Mesendoderm (in vitro differentiated cells): Measurements from ENCODE around the gene BDP1.
A peak's percentile ranks its signal among the peaks of the same experiment; 100 is the strongest.
"Not testable (repeated sequence)": the region's sequence is repeated elsewhere in the genome, so short reads cannot be mapped to it uniquely, and the experiment has no call there.

Experiments
- DNase-seq: peaks from one replicate; pipeline ENCODE4 v3.0.0; 2013
- H2AK5ac ChIP-seq: 2 replicates; pipeline ENCODE4 v1.6.1; 2013; ENCODE audit warnings: low read length, inconsistent platforms
- H2BK120ac ChIP-seq: 2 replicates; pipeline ENCODE4 v1.6.1; 2013; ENCODE audit warnings: low read depth, mild to moderate bottlenecking, low read length, moderate library complexity, mixed read lengths
- H2BK15ac ChIP-seq: replicated peaks from 2 replicates; pipeline ENCODE4 v1.6.1; 2013; ENCODE audit warnings: low read depth, mild to moderate bottlenecking, moderate library complexity
- H2BK5ac ChIP-seq: 2 replicates; pipeline ENCODE4 v1.6.1; 2013; ENCODE audit warnings: low read length, inconsistent platforms
- H3K18ac ChIP-seq: 2 replicates; pipeline ENCODE4 v1.6.1; 2013; ENCODE audit warnings: mild to moderate bottlenecking, low read length, mixed read lengths
- H3K23ac ChIP-seq: one replicate; pipeline ENCODE4 v1.6.1; 2013; ENCODE audit warnings: low read length
- H3K27ac ChIP-seq: 2 replicates; pipeline ENCODE4 v1.5.1; 2013; ENCODE audit warnings: low read depth, mild to moderate bottlenecking, inconsistent platforms, low read length, moderate library complexity
- H3K27me3 ChIP-seq: 2 replicates; pipeline ENCODE4 v1.6.1; 2013; ENCODE audit warnings: low read length, control low read depth, mild to moderate bottlenecking, inconsistent platforms; ENCODE audit not compliant: insufficient read depth, poor library complexity
- H3K36me3 ChIP-seq: 2 replicates; pipeline ENCODE4 v1.6.1; 2013; ENCODE audit warnings: low read length, inconsistent platforms; ENCODE audit not compliant: control insufficient read depth, insufficient read depth
- H3K4ac ChIP-seq: one replicate; pipeline ENCODE4 v1.6.1; 2013; ENCODE audit warnings: low read depth, mild to moderate bottlenecking, low read length, moderate library complexity
- H3K4me1 ChIP-seq: 2 replicates; pipeline ENCODE4 v1.6.1; 2013; ENCODE audit warnings: low read depth, low read length, inconsistent platforms; ENCODE audit not compliant: control insufficient read depth
- H3K4me2 ChIP-seq: 2 replicates; pipeline ENCODE4 v1.6.1; 2013; ENCODE audit warnings: low read length
- H3K4me3 ChIP-seq: 2 replicates; pipeline ENCODE4 v1.5.1; 2013; ENCODE audit warnings: mild to moderate bottlenecking, low read length
- H3K56ac ChIP-seq: one replicate; pipeline ENCODE4 v1.6.1; 2013; ENCODE audit warnings: low read length
- H3K79me1 ChIP-seq: 2 replicates; pipeline ENCODE4 v1.6.1; 2013; ENCODE audit warnings: low read length, inconsistent platforms
- H3K79me2 ChIP-seq: 2 replicates; pipeline ENCODE4 v1.6.1; 2013; ENCODE audit warnings: mild to moderate bottlenecking, low read length; ENCODE audit not compliant: control insufficient read depth, insufficient read depth
- H3K9ac ChIP-seq: 2 replicates; pipeline ENCODE4 v1.6.1; 2013; ENCODE audit warnings: low read length, inconsistent platforms
- H4K5ac ChIP-seq: one replicate; pipeline ENCODE4 v1.6.1; 2013; ENCODE audit warnings: low read length
- H4K8ac ChIP-seq: one replicate; pipeline ENCODE4 v1.6.1; 2013; ENCODE audit warnings: low read depth, mild to moderate bottlenecking, control low read depth, low read length, moderate library complexity
- WGBS: extraction: QIAGEN DNeasy Blood & Tissue Kit; methylation state at CpG from one replicate; pipeline ENCODE4 v1.1.7; 2013; ENCODE audit warnings: low lambda C conversion rate, missing lambda C conversion rate; ENCODE audit not compliant: insufficient coverage; ENCODE audit errors: extremely low coverage; 5-methylcytosine and 5-hydroxymethylcytosine counted together

The BDP1 gene

GRCh38 chr5:71563161-71563560 is 107.7 kb downstream of the BDP1 start:
- H3K79me2 ChIP-seq: no peaks in the 10 kb centered on the region
- no peak overlapping the region for H2BK15ac ChIP-seq
- no peak overlapping the region for H4K8ac ChIP-seq
- DNase-seq: no peak
- H3K4ac ChIP-seq: no peak overlapping the region
- H2BK5ac ChIP-seq: no peak overlapping the region
- H2BK120ac ChIP-seq: no peak overlapping the region
- H3K79me1 ChIP-seq: no peaks in the 10 kb centered on the region
- H3K4me2 ChIP-seq: no peak overlapping the region
- no CpG with 5 or more reads among the region's 4 CpGs for WGBS
- no peak overlapping the region for H4K5ac ChIP-seq
- H3K56ac ChIP-seq: no peak overlapping the region
- H3K36me3 ChIP-seq: peaks cover 8% of the 10 kb centered on the region
- no peak overlapping the region for H3K27ac ChIP-seq
- no peaks in the 10 kb centered on the region for H3K27me3 ChIP-seq
- no peak overlapping the region for H2AK5ac ChIP-seq
- no peak overlapping the region for H3K9ac ChIP-seq
- no peak overlapping the region for H3K23ac ChIP-seq
- no peak overlapping the region for H3K18ac ChIP-seq
- H3K4me3 ChIP-seq: no peak overlapping the region
- no peaks in the 10 kb centered on the region for H3K4me1 ChIP-seq

GRCh38 chr5:71564895-71565294 is 109.4 kb downstream of the BDP1 start:
- H3K9ac ChIP-seq: no peak overlapping the region
- H2BK120ac ChIP-seq: no peak overlapping the region
- H3K4me1 ChIP-seq: no peaks in the 10 kb centered on the region
- H4K8ac ChIP-seq: no peak overlapping the region
- no peak overlapping the region for H2BK5ac ChIP-seq
- no peaks in the 10 kb centered on the region for H3K79me1 ChIP-seq
- no peak for DNase-seq
- H3K36me3 ChIP-seq: peaks cover 7% of the 10 kb centered on the region
- no peak overlapping the region for H3K4ac ChIP-seq
- H3K18ac ChIP-seq: no peak overlapping the region
- no peaks in the 10 kb centered on the region for H3K27me3 ChIP-seq
- H2AK5ac ChIP-seq: no peak overlapping the region
- no peaks in the 10 kb centered on the region for H3K79me2 ChIP-seq
- H4K5ac ChIP-seq: no peak overlapping the region
- no peak overlapping the region for H3K4me3 ChIP-seq
- H3K23ac ChIP-seq: no peak overlapping the region
- H3K4me2 ChIP-seq: no peak overlapping the region
- no peak overlapping the region for H2BK15ac ChIP-seq
- H3K27ac ChIP-seq: no peak overlapping the region
- H3K56ac ChIP-seq: no peak overlapping the region

GRCh38 chr5:71569748-71570509 is 114.5 kb downstream of the BDP1 start:
- DNase-seq: no peak
- H2AK5ac ChIP-seq: no peak overlapping the region
- H3K27ac ChIP-seq: no peak overlapping the region
- no peak overlapping the region for H2BK120ac ChIP-seq
- H3K56ac ChIP-seq: no peak overlapping the region
- H3K9ac ChIP-seq: no peak overlapping the region
- H3K36me3 ChIP-seq: peaks cover 3% of the 10 kb centered on the region
- H4K5ac ChIP-seq: no peak overlapping the region
- no peak overlapping the region for H3K18ac ChIP-seq
- H3K79me2 ChIP-seq: no peaks in the 10 kb centered on the region
- H3K79me1 ChIP-seq: no peaks in the 10 kb centered on the region
- H3K27me3 ChIP-seq: no peaks in the 10 kb centered on the region
- no peak overlapping the region for H3K4me2 ChIP-seq
- no peak overlapping the region for H2BK15ac ChIP-seq
- H3K23ac ChIP-seq: no peak overlapping the region
- H3K4me3 ChIP-seq: no peak overlapping the region
- no CpG with 5 or more reads among the region's 5 CpGs for WGBS
- H3K4ac ChIP-seq: no peak overlapping the region
- H3K4me1 ChIP-seq: no peaks in the 10 kb centered on the region
- H4K8ac ChIP-seq: no peak overlapping the region
- H2BK5ac ChIP-seq: no peak overlapping the region

GRCh38 chr5:71571811-71572210 is 116.4 kb downstream of the BDP1 start:
- DNase-seq: peak; percentile 28
- H2BK120ac ChIP-seq, H3K79me2 ChIP-seq, H3K4me3 ChIP-seq, H2BK5ac ChIP-seq, H2BK15ac ChIP-seq, H3K27me3 ChIP-seq, H3K4me1 ChIP-seq, H2AK5ac ChIP-seq, H4K5ac ChIP-seq, H3K4me2 ChIP-seq, H4K8ac ChIP-seq, H3K9ac ChIP-seq, H3K23ac ChIP-seq, H3K36me3 ChIP-seq, H3K56ac ChIP-seq, H3K4ac ChIP-seq, H3K79me1 ChIP-seq, H3K18ac ChIP-seq, H3K27ac ChIP-seq: not testable (repeated sequence)
- WGBS: no CpG with 5 or more reads among the region's 7 CpGs

GRCh38 chr5:71573591-71573990 is 118.1 kb downstream of the BDP1 start:
- no peaks in the 10 kb centered on the region for H3K36me3 ChIP-seq
- no peaks in the 10 kb centered on the region for H3K79me1 ChIP-seq
- H2BK120ac ChIP-seq: no peak overlapping the region
- no peak overlapping the region for H3K9ac ChIP-seq
- no peak overlapping the region for H3K23ac ChIP-seq
- H2BK5ac ChIP-seq: no peak overlapping the region
- H4K8ac ChIP-seq: no peak overlapping the region
- H3K4me2 ChIP-seq: no peak overlapping the region
- H3K18ac ChIP-seq: no peak overlapping the region
- H4K5ac ChIP-seq: no peak overlapping the region
- no peak overlapping the region for H2AK5ac ChIP-seq
- no peak overlapping the region for H3K4me3 ChIP-seq
- H2BK15ac ChIP-seq: no peak overlapping the region
- H3K27ac ChIP-seq: no peak overlapping the region
- no peak overlapping the region for H3K56ac ChIP-seq
- DNase-seq: no peak
- H3K4ac ChIP-seq: no peak overlapping the region
- WGBS: no CpG with 5 or more reads among the region's 7 CpGs
- no peaks in the 10 kb centered on the region for H3K4me1 ChIP-seq
- no peaks in the 10 kb centered on the region for H3K79me2 ChIP-seq
- H3K27me3 ChIP-seq: no peaks in the 10 kb centered on the region

GRCh38 chr5:71575588-71575987 is 120.1 kb downstream of the BDP1 start:
- H4K5ac ChIP-seq, H2BK5ac ChIP-seq, H3K79me2 ChIP-seq, H3K4me2 ChIP-seq, H3K4me3 ChIP-seq, H3K56ac ChIP-seq, H3K4ac ChIP-seq, H3K18ac ChIP-seq, H3K27me3 ChIP-seq, H4K8ac ChIP-seq, H2AK5ac ChIP-seq, H3K4me1 ChIP-seq, H2BK120ac ChIP-seq, DNase-seq, H3K27ac ChIP-seq, H3K9ac ChIP-seq, H3K36me3 ChIP-seq, H3K79me1 ChIP-seq, H3K23ac ChIP-seq, H2BK15ac ChIP-seq: not testable (repeated sequence)
- no CpG with 5 or more reads among the region's 4 CpGs for WGBS
